GM12892 (cell line): ENCODE results near the gene QPCTL.
"Not testable (repeated sequence)": the region's sequence is repeated elsewhere in the genome, so short reads cannot be mapped to it uniquely, and the experiment has no call there.

Source experiments
- DNase-seq: peaks from one replicate; pipeline ENCODE4 v3.0.0; 2011; ENCODE audit not compliant: insufficient read length
- FAIRE-seq: peaks from 2 replicates; lab custom pipeline; 2011; peaks lifted over from hg19 to GRCh38; lab: Jason Lieb, UNC
- POLR2A ChIP-seq: IDR thresholded peaks from 2 replicates; pipeline ENCODE4 v1.6.1; 2011; ENCODE audit warnings: low read depth, low read length, control low read depth
- POLR2AphosphoS5 ChIP-seq: IDR thresholded peaks from 2 replicates; pipeline ENCODE4 v1.6.1; 2011; ENCODE audit warnings: low read depth, low read length, control low read depth
- TAF1 ChIP-seq: IDR thresholded peaks from 2 replicates; pipeline ENCODE4 v1.6.1; 2011; ENCODE audit warnings: low read depth, mild to moderate bottlenecking, control low read depth, low read length, borderline replicate concordance

Gene QPCTL

DNA sequence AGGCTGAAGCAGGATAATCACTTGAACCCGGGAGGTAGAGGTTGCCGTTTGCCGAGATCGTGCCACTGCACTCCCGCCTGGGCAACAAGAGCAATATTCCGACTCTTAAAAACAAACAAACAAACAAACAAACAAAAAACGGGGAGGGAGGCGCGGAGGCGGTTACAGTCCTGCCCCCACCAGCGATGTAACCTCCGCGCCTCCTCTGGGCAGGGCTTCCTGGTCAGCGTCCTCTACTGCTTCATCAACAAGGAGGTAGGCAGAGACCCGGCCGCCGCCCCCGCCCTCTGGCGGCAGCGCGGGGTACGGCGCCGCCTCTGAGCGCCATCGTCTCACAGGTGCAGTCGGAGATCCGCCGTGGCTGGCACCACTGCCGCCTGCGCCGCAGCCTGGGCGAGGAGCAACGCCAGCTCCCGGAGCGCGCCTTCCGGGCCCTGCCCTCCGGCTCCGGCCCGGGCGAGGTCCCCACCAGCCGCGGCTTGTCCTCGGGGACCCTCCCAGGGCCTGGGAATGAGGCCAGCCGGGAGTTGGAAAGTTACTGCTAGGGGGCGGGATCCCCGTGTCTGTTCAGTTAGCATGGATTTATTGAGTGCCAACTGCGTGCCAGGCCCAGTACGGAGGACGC lies 11.0 kb upstream of the QPCTL start:
- TF ChIP-seq POLR2AphosphoS5 (no peak), POLR2A (no peak; the same call in 1 of the 2 replicates), TAF1 (no peak)
- FAIRE-seq: peak; percentile 93

GRCh38 chr19:45682117-45682516 lies 10.3 kb upstream of the QPCTL start:
- no peak for DNase-seq
- TF ChIP-seq POLR2A: no peak
- FAIRE-seq: no peak

More for the DNA sequence above, 11.0 kb upstream of the QPCTL start:
- DNase-seq: peak; percentile 85

DNA sequence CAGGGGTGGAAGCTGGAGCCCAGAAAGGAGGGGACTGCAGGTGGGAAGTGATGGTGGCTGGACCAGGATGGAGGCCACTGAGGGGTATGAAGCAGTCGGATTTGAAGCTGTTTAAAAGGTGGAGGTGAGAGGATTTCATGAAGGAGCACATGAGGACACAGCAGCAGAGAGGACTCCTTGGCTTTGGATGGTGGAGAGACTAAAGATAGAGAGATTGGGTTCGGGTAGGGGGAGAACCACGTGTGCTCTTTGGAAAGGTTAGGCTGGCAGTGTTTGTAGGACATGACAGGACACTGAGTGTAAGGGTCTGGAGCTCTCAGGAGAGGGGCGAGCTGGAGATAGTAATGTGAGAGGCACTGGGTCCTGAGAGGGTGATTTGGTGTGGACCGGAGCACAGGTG lies 9.6 kb upstream of the QPCTL start:
- DNase-seq: no peak
- no peak for TF ChIP-seq TAF1
- TF ChIP-seq POLR2A: no peak
- no peak for TF ChIP-seq POLR2AphosphoS5
- no peak for FAIRE-seq

- DNase-seq, FAIRE-seq: not testable (repeated sequence)
Measured at GRCh38 chr19:45685045-45685444, 7.4 kb upstream of the QPCTL start.

DNA sequence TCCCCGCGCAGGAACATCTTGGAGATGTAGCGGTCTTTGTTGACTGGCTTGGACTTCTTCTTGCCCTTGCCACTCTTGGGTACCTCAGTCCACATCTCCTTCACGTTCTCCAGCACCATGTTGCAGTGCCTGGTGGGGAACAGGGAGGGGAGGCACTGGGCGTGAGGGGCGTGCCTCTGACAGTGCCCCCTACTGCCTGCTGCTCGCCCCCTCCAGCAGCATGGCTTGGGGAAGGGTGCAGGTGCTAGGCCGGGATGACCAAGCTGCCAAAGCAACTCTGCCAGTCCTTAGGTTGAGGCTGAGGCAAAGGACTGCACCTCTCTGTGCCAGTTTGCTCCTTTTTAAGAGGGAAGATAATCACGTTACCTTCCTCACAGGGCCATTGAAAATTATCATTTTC lies 4.9 kb upstream of the QPCTL start:
- TF ChIP-seq TAF1: no peak
- TF ChIP-seq POLR2AphosphoS5: no peak
- TF ChIP-seq POLR2A: peak; percentile 35; the same call in 1 of the 2 replicates
- DNase-seq: no peak
- no peak for FAIRE-seq

GRCh38 chr19:45691516-45692186 lies 815 bp upstream of the QPCTL start, which contains the start of gene SNRPD2:
Gene SNRPD2 (minus strand): TSS chr19:45691953. CDS start chr19:45691888, 65 bp downstream.
- TF ChIP-seq TAF1 (peak; percentile 84; the same call in 1 of the 2 replicates), POLR2A (peak; percentile 99), POLR2AphosphoS5 (peak; percentile 99)
- DNase-seq: peak; percentile 81
- no peak for FAIRE-seq

- DNase-seq (peak; percentile 67), FAIRE-seq (peak; percentile 44)
- no peak for TF ChIP-seq TAF1
- no peak for TF ChIP-seq POLR2A
- TF ChIP-seq POLR2AphosphoS5: no peak
Measured at GRCh38 chr19:45693106-45693788, 781 bp downstream of the QPCTL start.

DNA sequence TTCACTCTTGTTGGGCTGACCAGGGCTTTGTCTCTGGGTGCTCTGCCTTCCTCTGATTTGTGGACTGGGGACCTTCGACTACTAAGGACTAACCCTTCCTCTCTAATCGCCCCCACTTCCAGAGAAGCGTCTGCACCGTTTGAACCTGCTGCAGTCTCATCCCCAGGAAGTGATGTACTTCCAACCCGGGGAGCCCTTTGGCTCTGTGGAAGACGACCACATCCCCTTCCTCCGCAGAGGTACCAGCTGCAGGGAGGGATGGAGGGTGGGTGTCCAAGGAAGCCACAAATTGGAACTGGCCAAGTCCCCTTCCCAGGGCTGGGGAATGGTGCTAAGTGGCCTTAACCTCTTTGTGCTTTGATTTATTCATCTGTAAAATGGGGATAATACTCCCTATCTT lies 9.2 kb downstream of the QPCTL start:
- DNase-seq (no peak), FAIRE-seq (no peak)
- no peak for TF ChIP-seq TAF1
- TF ChIP-seq POLR2AphosphoS5: no peak
- no peak for TF ChIP-seq POLR2A

DNA sequence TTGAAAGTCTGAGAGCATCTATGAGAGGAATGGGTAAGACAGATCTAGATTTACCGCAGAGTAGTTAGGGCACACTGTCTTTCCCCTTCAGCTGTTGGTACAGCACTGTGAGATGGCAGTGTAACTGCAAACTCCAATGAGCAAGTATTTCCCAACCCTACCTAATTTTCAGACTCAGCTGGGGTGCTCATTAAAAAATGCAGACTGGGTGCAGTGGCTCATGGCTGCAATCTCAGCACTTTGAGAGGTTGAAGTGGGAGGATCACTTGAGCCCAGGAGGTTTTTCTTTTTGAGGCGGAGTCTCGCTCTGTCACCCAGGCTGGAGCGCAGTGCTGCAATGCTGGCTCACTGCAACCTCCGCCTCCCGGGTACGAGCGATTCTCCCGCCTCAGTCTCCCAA lies 12.6 kb downstream of the QPCTL start:
- FAIRE-seq (no peak), DNase-seq (no peak)
- TF ChIP-seq POLR2AphosphoS5 (peak; percentile 24; the same call in 1 of the 2 replicates), TAF1 (no peak)

DNA sequence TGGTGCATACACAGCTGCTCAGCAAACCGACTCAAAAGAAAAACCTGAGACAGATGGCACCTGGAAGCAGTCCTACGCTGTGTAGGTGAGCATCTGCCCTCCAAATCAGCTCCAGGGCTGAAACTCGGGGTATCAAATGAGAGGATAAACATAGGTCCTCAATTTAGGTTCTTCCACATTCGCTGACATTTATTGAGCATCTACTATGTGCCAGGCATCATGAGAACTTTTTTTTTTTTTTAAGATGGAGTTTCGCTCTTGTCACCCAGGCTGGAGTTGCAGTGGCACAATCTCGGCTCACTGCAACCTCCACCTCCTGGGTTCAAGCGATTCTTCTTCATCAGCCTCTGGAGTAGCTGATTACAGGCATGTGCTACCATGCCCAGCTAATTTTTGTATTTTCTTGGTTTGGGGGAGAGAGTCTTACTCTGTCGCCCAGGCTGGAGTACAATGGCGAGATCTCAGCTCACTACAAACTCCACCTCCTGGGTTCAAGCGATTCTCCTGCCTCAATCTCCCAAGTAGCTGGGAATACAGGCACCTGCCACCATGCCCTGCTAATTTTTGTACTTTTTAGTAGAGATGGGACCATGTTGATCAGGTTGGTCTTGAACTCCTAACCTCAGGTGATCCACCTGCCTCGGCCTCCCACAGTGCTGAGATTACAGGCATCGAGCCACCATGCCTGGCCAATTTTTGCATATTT lies 13.4 kb downstream of the QPCTL start:
- TF ChIP-seq POLR2AphosphoS5 (no peak), TAF1 (no peak), POLR2A (no peak; the same call in 1 of the 2 replicates)
- peak; percentile 5 for FAIRE-seq
- DNase-seq: no peak

- TF ChIP-seq POLR2A (no peak), POLR2AphosphoS5 (no peak), TAF1 (no peak)
- DNase-seq: no peak
- FAIRE-seq: peak; percentile 40
Measured at GRCh38 chr19:45710356-45711130, 18.1 kb downstream of the QPCTL start.
